GM12891 (cell line): ENCODE results near the gene TBXAS1.

Experiments
- POLR2A ChIP-seq: IDR thresholded peaks from 2 replicates; pipeline ENCODE4 v1.6.1; 2011; ENCODE audit warnings: low read depth, low read length, control low read depth
- POLR2AphosphoS5 ChIP-seq: IDR thresholded peaks from 2 replicates; pipeline ENCODE4 v1.6.1; 2011; ENCODE audit warnings: low read depth, low read length, control low read depth
- SPI1 ChIP-seq: IDR thresholded peaks from 2 replicates; pipeline ENCODE4 v1.6.1; 2011; ENCODE audit warnings: low read depth, low read length, control low read depth
- TAF1 ChIP-seq: IDR thresholded peaks from 2 replicates; pipeline ENCODE4 v1.6.1; 2011; ENCODE audit warnings: low read depth, low read length, control low read depth

DNA sequence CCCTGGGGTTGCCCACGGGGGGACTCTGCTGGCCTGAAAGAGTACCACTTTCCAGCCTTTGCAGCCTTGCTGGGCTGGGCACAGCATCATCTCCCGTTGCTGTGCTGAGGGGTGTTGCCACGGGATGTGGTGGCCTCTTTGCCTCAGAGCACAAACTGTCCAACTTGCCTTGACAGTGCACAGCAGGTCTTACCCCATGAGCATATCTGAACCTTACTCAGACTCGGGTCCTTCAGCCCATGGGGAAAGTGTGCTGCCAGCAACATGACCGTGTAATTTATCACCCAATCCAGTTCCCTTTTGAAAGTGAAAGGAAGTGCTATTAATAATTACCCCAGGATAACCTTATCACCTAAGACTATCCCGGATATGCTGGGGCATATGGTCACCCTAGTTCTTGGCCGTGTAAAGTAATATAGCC, 46.8 kb downstream of the TBXAS1 start:
- TF ChIP-seq POLR2A (no peak), POLR2AphosphoS5 (no peak), TAF1 (no peak), SPI1 (no peak)
